OCI-LY3 (cell line): ENCODE measurements around the gene ZKSCAN7.

Experiments used
- H2AFZ ChIP-seq: fragments of 200-600, 300-600 bp; shearing (Covaris generic); 2 replicates; pipeline ENCODE4 v1.6.0; 2014; ENCODE audit warnings: antibody characterized with exemption, low read depth, low read length
- H3K27ac ChIP-seq: fragments of 200-600, 300-600 bp; sonication (generic); 2 replicates; pipeline ENCODE4 v1.5.1; 2014; ENCODE audit warnings: mild to moderate bottlenecking, low read length, moderate library complexity, mixed read lengths
- H3K27me3 ChIP-seq: fragments of 200-600, 300-600 bp; sonication (generic); 2 replicates; pipeline ENCODE4 v1.6.1; 2014; ENCODE audit warnings: low read depth, low read length, mixed read lengths
- H3K36me3 ChIP-seq: fragments of 200-600, 300-600 bp; sonication (generic); replicated peaks from 2 replicates; pipeline ENCODE3; 2014; ENCODE audit warnings: low read depth, low read length, mixed read lengths
- H3K4me1 ChIP-seq: fragments of 300-600, 200-600 bp; sonication (generic); 2 replicates; pipeline ENCODE4 v1.6.1; 2014; ENCODE audit warnings: low read length, mixed read lengths
- H3K4me2 ChIP-seq: fragments of 200-600, 300-600 bp; sonication (generic); 2 replicates; pipeline ENCODE4 v1.6.1; 2014; ENCODE audit warnings: low read length, mixed read lengths
- H3K4me3 ChIP-seq: fragments of 300-600, 200-600 bp; sonication (generic); 2 replicates; pipeline ENCODE4 v1.5.1; 2014; ENCODE audit warnings: antibody characterized with exemption, mild to moderate bottlenecking, low read length, moderate library complexity
- H3K79me2 ChIP-seq: fragments of 300-600, 200-600 bp; shearing (Covaris generic); 2 replicates; pipeline ENCODE4 v1.6.1; 2014; ENCODE audit warnings: mild to moderate bottlenecking, low read length, mixed read lengths
- H3K9ac ChIP-seq: fragments of 300-600, 200-600 bp; shearing (Covaris generic); 2 replicates; pipeline ENCODE4 v1.6.0; 2014; ENCODE audit warnings: mild to moderate bottlenecking, low read length, moderate library complexity
- H3K9me3 ChIP-seq: fragments of 200-600, 300-600 bp; shearing (Covaris generic); 2 replicates; pipeline ENCODE4 v1.6.1; 2014; ENCODE audit warnings: low read length, mixed read lengths; ENCODE audit not compliant: insufficient read depth
- H4K20me1 ChIP-seq: fragments of 200-600, 300-600 bp; sonication (generic); 2 replicates; pipeline ENCODE4 v1.6.1; 2016; ENCODE audit warnings: low read length, mixed read lengths; ENCODE audit not compliant: insufficient read depth
- EZH2phosphoT487 ChIP-seq: fragments of 200-600 bp; shearing (Covaris generic); IDR thresholded peaks from 2 replicates; pipeline ENCODE4 v1.6.1; 2018; ENCODE audit warnings: antibody characterized with exemption, mixed run types, low read depth
- TF ChIP-seq, protein P1 (sequence below): fragments of 200-600, 300-600 bp; sonication (generic); IDR thresholded peaks from 2 replicates; pipeline ENCODE4 v1.5.1; 2014; ENCODE audit warnings: antibody characterized with exemption, low read length, low read depth

The ZKSCAN7 gene

DNA sequence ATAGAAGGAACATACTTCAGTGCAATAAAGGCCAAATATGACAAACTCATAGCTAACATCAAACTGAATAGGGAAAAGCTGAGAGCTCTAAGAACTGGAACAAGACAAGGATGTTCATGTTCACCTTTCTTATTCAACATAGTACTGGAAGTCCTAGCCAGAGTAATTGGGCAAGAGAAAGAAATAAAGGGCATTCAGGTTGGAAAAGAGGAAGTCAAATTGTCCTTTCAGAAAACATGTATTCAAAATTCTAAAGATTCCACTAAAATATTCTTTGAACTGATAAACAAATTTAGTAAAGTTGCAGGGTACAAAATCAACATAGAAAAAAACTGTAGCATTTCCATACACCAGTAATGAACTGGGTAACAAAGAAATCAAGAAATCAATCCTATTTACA, 57.7 kb downstream of the ZKSCAN7 start:
- Histone ChIP-seq H3K27ac (no peak overlapping the region), H4K20me1 (no peaks in the 10 kb centered on the region), H3K4me3 (no peak overlapping the region), H3K9me3 (no peaks in the 10 kb centered on the region), H2AFZ (no peak overlapping the region), H3K4me1 (peaks cover 11% of the 10 kb centered on the region; the same call in 1 of the 2 replicates), H3K4me2 (no peak overlapping the region), H3K36me3 (no peaks in the 10 kb centered on the region), H3K79me2 (no peaks in the 10 kb centered on the region), H3K27me3 (no peaks in the 10 kb centered on the region), H3K9ac (no peak overlapping the region)
- TF ChIP-seq, protein P1, sequence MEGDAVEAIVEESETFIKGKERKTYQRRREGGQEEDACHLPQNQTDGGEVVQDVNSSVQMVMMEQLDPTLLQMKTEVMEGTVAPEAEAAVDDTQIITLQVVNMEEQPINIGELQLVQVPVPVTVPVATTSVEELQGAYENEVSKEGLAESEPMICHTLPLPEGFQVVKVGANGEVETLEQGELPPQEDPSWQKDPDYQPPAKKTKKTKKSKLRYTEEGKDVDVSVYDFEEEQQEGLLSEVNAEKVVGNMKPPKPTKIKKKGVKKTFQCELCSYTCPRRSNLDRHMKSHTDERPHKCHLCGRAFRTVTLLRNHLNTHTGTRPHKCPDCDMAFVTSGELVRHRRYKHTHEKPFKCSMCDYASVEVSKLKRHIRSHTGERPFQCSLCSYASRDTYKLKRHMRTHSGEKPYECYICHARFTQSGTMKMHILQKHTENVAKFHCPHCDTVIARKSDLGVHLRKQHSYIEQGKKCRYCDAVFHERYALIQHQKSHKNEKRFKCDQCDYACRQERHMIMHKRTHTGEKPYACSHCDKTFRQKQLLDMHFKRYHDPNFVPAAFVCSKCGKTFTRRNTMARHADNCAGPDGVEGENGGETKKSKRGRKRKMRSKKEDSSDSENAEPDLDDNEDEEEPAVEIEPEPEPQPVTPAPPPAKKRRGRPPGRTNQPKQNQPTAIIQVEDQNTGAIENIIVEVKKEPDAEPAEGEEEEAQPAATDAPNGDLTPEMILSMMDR, result no peak
- no peak for TF ChIP-seq EZH2phosphoT487
